GM18526 (cell line): ENCODE data around the gene LOXL1.

ENCODE experiments used
- POLR2A ChIP-seq: IDR thresholded peaks from 3 replicates; pipeline ENCODE4 v1.6.1; 2011; ENCODE audit not compliant: insufficient read length; ENCODE audit errors: extremely low read depth

LOXL1 gene

DNA sequence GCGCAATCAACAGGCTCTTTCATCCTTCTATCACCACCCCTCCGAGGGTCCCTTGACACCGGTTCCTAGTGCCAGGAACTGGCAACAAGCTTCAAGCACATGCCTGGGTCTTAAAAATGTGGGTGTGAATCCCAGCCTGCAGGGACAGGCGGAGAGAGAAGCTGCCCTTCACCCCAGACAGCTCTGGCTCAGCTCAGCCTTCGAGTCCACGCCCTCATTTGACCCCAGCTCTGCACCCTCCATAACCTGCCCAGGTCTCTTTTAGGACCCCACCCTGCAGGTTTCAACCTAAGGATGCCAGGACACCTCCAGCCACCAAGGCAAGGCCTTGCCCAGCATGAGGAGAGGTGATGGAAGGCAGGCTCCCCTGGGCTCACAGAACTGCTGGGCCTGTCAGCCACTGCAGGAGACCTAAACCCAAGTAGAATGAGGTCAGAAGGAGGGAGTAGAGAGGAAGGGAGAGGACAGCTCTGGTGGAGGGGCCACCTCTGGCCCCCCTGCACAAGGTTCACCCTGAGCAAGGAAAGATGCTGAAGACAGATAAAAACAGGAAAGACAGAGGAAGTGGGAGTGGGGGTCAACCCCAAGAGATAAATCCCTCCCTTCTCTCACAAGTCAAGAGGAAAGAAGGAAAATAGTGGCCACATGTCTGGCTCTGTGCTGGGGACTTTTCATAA lies 2.6 kb upstream of the LOXL1 start:
- TF ChIP-seq POLR2A: no peak

- TF ChIP-seq POLR2A: no peak
Measured at GRCh38 chr15:73924171-73924921, 1.9 kb upstream of the LOXL1 start.

DNA sequence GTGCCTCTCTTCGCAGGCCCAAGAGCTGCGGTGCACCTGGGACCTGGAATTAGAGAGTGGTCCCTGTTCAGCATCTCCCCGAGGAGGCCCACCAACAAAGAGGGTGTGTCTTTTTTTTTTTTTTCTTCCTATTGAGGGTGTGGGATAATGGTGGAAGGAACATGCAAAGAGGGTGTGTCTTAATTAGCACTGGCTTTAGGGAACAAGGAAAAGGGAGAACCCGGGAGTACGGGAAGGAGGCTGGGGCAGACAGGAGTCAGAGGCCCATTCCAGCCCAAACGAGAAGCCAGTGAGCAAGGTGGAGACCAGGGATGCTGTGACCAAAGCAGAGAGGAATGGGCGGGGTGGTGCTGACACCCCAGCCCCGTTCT lies 429 bp upstream of the LOXL1 start:
- TF ChIP-seq POLR2A: no peak

GRCh38 chr15:73927003-73927475 lies 777 bp downstream of the LOXL1 start:
- TF ChIP-seq POLR2A: no peak

DNA sequence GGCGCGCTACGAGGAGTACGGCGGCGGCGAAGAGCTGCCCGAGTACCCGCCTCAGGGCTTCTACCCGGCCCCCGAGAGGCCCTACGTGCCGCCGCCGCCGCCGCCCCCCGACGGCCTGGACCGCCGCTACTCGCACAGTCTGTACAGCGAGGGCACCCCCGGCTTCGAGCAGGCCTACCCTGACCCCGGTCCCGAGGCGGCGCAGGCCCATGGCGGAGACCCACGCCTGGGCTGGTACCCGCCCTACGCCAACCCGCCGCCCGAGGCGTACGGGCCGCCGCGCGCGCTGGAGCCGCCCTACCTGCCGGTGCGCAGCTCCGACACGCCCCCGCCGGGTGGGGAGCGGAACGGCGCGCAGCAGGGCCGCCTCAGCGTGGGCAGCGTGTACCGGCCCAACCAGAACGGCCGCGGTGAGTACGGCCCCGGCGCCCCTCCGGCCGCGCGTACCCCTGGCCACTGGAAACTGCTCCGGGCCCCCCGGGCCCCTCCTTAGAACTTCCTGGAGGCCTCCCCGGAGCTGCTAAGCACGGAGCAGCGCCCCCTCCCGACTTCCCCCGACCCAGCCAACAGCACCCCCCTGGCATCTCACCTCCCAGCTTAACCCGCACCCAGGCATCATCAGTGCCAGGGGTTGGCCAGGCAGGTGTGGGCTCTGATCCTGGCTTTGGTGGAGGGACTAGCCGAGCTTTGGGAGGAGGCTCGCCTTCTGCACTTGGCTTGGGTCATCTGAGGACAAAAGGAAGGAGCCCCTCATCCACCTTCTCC lies 1.4 kb downstream of the LOXL1 start:
- TF ChIP-seq POLR2A: no peak

GRCh38 chr15:73928241-73928579 lies 1.9 kb downstream of the LOXL1 start:
- no peak for TF ChIP-seq POLR2A

GRCh38 chr15:73928971-73929627 lies 2.8 kb downstream of the LOXL1 start:
- no peak for TF ChIP-seq POLR2A

DNA sequence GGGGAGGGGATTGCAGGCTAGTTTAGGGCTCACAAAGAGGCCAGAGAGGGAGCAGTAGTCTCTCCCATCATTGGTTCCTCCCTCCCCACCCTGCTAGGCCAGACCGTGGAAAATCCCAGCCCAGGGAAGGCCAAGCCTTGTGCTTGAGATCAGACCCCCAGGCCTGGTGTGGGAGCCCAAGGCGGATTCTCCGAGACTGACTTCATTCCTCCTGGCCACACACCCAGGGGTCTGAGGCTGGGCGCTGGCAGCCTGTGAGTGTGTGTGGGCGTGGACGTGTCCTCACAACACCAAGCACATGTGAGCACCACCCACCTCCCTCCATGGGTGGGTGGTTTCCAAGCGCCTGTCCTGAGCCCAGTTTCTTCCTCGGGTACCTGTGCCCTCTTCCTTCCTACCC lies 4.1 kb downstream of the LOXL1 start:
- no peak for TF ChIP-seq POLR2A

- no peak for TF ChIP-seq POLR2A
Measured at GRCh38 chr15:73930790-73931281, 4.6 kb downstream of the LOXL1 start.

DNA sequence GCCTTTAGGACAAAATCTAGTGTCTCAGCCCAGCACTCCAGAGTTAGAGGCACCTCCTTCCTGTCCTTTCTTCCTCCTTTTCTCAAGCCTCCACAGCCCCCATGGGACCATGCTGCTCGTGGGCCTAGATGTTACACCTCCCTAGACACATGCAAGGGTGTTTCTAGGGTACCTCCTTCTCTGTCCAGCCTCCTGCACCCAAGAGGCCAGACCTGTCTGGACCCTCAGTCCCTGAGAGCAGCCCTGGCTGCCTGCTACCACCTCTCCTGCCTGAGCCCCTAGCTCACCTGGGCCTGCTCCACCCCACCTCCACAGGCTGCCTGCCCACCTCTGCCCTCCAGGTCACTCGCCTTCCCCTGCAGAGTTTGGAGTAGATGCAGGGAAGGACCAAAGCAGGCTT lies 5.2 kb downstream of the LOXL1 start:
- no peak for TF ChIP-seq POLR2A

DNA sequence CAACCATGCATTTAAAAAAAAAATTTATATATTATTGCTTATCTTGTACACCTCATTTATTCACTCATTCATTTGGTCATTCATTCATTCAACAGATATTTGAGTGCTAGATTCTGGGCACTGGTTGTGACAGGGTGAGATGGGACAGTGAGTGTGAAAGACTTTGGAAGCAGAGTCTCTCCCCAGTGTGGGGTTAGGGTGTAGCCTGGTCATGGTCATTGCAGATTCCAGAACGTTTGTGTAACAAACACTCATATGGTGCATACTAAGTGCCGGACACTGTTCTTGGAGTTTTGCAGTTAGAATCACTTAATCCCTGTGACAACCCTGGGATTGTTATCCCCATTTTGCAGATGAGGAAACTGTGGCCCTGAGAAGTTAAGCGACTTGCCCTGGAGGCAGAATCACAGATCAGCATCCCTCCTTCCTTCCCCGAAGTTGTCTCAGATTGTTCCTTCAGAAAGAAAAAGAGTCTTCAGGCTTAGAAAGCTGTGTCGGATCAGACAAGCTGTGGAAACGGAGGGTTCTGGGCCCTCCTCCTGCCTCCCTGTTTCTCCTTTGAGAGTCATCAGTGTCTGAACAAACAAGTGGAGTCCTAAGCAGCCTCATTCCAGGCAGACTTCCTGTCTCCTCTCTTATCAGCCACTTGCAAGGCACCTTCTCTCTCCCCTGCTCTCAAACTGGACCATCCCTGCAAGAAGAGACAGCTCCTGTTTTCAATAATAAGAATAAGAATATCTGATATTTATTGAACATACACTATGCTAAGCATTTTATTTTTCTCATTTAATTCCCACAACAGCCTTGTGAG lies 6.3 kb downstream of the LOXL1 start:
- no peak for TF ChIP-seq POLR2A

DNA sequence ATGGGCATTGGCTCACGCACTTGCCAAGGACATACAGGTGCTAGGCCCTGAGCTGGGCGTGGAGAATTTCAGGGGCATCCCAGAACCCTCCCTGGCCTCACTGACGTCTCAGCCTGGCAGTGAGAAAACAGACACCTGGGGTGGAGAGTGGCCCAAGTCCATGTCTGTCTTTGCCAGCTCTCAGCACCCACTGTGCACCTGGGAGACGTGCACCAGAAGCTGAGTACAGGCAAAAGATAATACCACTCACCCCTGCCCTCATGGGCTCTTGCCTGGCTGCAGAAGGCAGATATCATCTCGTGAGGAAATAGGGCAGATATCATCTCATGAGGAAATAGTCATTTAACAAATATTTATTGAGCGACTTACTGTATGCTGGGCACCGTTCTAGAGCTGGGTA lies 8.0 kb downstream of the LOXL1 start:
- TF ChIP-seq POLR2A: no peak

- TF ChIP-seq POLR2A: no peak
Measured at GRCh38 chr15:73935547-73935946, 9.3 kb downstream of the LOXL1 start.

- TF ChIP-seq POLR2A: no peak
Measured at GRCh38 chr15:73936181-73936580, 9.9 kb downstream of the LOXL1 start.
